ENCODE measurements around the gene GINS2. TPM values are rescaled to one million over a fixed set of nuclear protein-coding genes. Genes with fewer than 3 reads are reported as not detected.
A peak's percentile ranks its signal among the peaks of the same experiment; 100 is the strongest.

GINS2 gene
- total RNA-seq, 6 experiments from 2014 or later: 11.8 to 24.6 (median 21.0) TPM

DNA sequence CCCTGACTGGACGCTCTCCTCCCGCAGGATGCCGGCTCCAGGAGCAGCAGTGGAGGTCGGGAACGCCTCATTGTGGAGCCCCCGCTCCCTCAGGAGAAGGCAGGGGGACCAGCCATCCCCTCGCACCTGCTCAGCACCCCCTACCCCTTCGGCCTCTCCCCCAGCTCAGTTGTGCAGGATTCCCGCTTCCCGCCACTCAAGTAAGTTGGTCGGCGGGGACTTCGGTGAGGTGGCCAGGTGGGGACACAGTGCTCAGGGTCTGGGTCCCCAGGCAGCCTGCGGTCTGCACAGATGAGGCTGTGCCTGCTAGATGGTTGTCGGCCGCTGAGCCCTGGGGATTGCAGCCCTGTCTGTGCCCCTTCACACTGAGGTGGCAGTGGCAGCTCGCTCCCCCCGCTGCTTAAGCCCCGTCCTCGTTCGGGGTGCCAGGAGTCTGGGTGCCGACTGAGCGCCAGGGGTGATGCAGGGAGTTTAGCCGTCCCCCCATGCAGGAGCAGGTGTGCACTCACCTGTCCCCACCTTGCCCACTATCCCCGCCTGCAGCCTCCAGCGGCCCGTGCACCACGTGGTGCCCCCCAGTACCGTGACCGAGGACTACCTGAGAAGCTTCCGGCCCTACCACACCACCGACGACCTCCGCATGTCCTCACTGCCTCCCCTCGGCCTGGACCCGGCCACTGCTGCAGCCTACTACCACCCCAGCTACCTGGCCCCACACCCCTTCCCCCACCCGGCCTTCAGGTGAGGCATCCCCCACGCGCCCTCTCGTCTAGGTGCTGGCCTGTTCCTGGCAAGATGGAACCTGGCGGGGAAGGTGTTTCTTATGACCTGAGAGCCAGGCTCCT is 34.3 kb downstream of the GINS2 start:
- Mint-ChIP-seq H3K27me3 (ENCODE audit: insufficient read depth) (no peaks in the 10 kb centered on the region; the same call in 1 of the 2 replicates), H3K4me3 (no peak overlapping the region), H3K9me3 (no peaks in the 10 kb centered on the region), H3K36me3 (ENCODE audit: low read depth) (no peaks in the 10 kb centered on the region), H3K27ac (no peak overlapping the region), H3K4me1 (ENCODE audit: low read depth) (peaks cover 2% of the 10 kb centered on the region)
- TF ChIP-seq, protein P1, sequence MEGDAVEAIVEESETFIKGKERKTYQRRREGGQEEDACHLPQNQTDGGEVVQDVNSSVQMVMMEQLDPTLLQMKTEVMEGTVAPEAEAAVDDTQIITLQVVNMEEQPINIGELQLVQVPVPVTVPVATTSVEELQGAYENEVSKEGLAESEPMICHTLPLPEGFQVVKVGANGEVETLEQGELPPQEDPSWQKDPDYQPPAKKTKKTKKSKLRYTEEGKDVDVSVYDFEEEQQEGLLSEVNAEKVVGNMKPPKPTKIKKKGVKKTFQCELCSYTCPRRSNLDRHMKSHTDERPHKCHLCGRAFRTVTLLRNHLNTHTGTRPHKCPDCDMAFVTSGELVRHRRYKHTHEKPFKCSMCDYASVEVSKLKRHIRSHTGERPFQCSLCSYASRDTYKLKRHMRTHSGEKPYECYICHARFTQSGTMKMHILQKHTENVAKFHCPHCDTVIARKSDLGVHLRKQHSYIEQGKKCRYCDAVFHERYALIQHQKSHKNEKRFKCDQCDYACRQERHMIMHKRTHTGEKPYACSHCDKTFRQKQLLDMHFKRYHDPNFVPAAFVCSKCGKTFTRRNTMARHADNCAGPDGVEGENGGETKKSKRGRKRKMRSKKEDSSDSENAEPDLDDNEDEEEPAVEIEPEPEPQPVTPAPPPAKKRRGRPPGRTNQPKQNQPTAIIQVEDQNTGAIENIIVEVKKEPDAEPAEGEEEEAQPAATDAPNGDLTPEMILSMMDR (IDR thresholded peaks at IDR 0.05): no peak
- DNase-seq: no peak

DNA sequence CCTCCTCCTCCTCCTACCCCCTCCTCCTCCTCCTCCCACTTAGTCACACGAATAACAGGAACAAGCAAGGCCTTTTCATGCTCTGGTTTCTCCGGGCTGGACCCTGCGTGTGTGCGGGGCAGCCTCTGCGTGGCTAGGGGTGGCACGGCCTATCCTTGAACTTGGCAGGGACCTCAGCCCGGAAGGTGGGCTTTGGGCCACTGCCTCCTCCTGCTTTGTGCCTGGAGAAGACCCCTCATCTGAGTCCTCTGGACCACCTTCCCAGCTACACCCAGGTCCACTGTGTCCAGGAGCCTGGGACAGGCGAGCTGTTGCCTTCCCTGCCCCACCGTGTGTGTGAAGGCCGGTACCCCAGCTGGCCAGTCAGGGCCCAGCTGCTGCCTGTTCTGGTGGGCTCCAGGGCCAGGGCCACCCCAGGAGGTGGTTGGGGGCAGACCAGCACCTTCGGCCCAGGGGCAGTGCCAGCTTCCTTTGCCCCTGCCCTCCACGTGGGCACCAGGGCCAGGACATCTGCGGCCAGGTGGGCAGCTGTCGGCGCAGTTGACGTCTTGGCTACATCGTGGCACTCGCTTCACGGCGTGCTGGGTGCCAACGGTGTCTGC is 35.4 kb downstream of the GINS2 start:
- TF ChIP-seq, protein P1 (IDR thresholded peaks at IDR 0.05): no peak
- Mint-ChIP-seq H3K9me3 (no peaks in the 10 kb centered on the region), H3K4me3 (no peak overlapping the region), H3K27me3 (ENCODE audit: insufficient read depth) (no peaks in the 10 kb centered on the region; the same call in 1 of the 2 replicates), H3K27ac (no peak overlapping the region), H3K4me1 (ENCODE audit: low read depth) (no peaks in the 10 kb centered on the region; the same call in 1 of the 2 replicates), H3K36me3 (ENCODE audit: low read depth) (no peaks in the 10 kb centered on the region)
- DNase-seq: no peak

DNA sequence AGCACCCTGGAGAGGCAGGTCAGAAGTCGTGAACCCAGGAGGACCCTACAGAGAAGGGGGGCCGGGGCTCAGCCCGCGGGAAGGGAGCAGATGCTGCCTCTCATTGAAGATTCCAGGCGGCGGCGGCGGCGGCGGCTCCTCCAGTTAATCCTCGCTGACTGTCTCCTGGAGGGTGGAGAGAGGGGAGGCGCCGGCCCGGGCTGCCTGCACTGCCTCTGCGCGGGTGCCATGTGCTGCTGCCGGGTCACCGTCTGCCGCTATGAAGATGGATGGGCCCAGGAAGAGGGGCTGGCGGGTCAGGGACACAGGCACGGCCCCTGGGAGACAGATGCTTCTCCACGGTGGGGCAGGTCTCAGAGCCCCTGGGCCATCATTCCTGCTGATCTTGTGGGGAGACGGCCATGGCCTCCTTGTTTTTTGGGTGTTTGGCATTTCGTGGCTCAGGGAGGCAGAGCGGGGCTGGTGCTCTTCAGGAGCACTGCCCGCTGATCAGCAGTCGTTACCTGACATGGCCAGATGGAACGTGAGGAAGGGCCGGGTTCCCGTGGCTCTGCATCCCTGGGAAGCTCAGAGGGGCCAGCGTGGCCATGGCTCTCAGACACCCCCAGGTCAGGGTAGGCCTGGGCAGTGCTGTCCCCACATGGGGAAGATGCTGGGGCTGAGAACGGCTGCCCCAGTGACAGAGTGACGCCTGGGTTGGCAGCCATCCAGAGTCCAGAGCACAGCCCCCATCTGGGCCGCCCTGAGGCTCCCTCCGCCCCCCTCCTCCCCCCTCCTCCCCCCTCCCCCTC is 36.1 kb downstream of the GINS2 start:
- Mint-ChIP-seq H3K4me3 (no peak overlapping the region), H3K27me3 (ENCODE audit: insufficient read depth) (no peaks in the 10 kb centered on the region; the same call in 1 of the 2 replicates), H3K4me1 (ENCODE audit: low read depth) (no peaks in the 10 kb centered on the region; the same call in 1 of the 2 replicates), H3K9me3 (no peaks in the 10 kb centered on the region), H3K27ac (peak overlapping the region; percentile 31; the same call in 1 of the 2 replicates), H3K36me3 (ENCODE audit: low read depth) (no peaks in the 10 kb centered on the region)
- peak; percentile 39 for DNase-seq
- TF ChIP-seq, protein P1 (IDR thresholded peaks at IDR 0.05): no peak

DNA sequence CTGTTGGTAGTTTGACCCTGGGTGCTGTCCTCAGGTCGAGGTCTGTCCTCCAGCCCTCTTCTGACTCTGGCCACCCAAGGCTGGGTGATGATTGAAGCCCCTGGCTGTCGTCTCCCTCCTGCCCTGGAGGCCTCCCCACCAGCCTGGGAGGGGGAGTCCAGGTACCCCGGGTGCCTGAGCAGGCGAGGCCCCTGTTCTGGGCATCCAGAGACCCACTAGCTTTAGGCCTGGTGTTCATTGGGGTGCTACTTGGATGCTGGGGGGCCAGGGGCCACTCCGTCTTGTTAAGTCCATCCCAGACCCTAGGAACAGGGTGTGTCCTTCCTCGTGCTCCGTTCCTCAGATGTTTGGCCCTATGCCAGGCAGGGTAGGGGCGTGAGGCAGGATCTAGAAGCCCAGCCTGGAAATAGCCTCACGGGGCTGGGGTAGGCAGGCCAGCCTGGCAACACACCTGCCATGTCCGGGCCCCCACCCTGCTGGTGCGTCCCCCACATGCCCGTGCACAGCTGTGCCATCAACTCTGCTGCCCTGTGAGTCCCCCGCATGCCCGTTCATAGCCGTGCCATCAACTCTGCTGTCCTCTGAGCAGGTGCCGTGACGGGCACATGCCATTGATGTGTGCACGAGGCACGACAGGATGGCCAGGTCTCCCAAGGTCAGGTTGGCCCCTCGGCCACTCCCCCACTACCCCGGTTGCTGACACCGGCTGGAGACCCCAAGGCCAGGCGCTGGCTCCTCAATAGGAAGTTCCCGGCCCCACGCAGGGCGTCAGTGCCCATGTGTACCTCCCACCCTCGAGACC is 36.9 kb downstream of the GINS2 start:
- Mint-ChIP-seq H3K27ac (no peak overlapping the region), H3K4me3 (no peak overlapping the region), H3K4me1 (ENCODE audit: low read depth) (no peaks in the 10 kb centered on the region; the same call in 1 of the 2 replicates), H3K9me3 (no peaks in the 10 kb centered on the region), H3K27me3 (ENCODE audit: insufficient read depth) (peaks cover 4% of the 10 kb centered on the region), H3K36me3 (ENCODE audit: low read depth) (no peaks in the 10 kb centered on the region)
- DNase-seq: no peak
- TF ChIP-seq, protein P1 (IDR thresholded peaks at IDR 0.05): no peak
